NK-92 treated with Interleukin-12 subunit alpha and Interleukin-12 subunit beta, amount 100 ng/mL, for 24 hours (cell line): ENCODE measurements around the gene AKAP13.
"Not testable (repeated sequence)": the region's sequence is repeated elsewhere in the genome, so short reads cannot be mapped to it uniquely, and the experiment has no call there.

Source experiments
- DNase-seq: peaks from one replicate; lab custom pipeline; 2025; lab: John Stamatoyannopoulos, UW

The AKAP13 gene

GRCh38 chr15:85570336-85570735 is 189.9 kb downstream of the AKAP13 start:
- DNase-seq: no peak

GRCh38 chr15:85571780-85572179 is 191.4 kb downstream of the AKAP13 start:
- no peak for DNase-seq

GRCh38 chr15:85576392-85576791 is 196.0 kb downstream of the AKAP13 start:
- DNase-seq: no peak

DNA sequence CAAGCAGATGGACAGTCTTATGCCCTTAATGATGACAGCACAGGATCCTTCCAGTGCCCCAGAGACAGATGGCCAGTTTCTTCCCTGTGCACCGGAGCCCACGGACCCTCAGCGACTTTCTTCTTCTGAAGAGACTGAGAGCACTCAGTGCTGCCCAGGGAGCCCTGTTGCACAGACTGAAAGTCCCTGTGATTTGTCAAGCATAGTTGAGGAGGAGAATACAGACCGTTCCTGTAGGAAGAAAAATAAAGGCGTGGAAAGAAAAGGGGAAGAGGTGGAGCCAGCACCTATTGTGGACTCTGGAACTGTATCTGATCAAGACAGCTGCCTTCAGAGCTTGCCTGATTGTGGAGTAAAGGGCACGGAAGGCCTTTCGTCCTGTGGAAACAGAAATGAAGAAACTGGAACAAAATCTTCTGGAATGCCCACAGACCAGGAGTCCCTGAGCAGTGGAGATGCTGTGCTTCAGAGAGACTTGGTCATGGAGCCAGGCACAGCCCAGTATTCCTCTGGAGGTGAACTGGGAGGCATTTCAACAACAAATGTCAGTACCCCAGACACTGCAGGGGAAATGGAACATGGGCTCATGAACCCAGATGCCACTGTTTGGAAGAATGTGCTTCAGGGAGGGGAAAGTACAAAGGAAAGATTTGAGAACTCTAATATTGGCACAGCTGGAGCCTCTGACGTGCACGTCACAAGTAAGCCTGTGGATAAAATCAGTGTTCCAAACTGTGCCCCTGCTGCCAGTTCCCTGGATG is 198.7 kb downstream of the AKAP13 start:
- DNase-seq: no peak

DNA sequence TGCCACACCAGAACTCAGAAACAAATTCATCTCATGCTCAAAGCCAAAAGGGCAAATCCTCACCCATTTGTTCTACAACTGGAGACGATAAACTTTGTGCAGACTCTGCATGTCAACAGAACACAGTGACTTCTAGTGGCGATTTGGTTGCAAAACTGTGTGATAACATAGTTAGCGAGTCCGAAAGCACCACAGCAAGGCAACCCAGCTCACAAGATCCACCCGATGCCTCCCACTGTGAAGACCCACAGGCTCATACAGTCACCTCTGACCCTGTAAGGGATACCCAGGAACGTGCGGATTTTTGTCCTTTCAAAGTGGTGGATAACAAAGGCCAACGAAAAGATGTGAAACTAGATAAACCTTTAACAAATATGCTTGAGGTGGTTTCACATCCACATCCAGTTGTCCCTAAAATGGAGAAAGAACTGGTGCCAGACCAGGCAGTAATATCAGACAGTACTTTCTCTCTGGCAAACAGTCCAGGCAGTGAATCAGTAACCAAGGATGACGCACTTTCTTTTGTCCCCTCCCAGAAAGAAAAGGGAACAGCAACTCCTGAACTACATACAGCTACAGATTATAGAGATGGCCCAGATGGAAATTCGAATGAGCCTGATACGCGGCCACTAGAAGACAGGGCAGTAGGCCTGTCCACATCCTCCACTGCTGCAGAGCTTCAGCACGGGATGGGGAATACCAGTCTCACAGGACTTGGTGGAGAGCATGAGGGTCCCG is 199.7 kb downstream of the AKAP13 start:
- no peak for DNase-seq

- peak; percentile 71 for DNase-seq
These were observed 200.5 kb downstream of the AKAP13 start for GRCh38 chr15:85580879-85581278.

DNA sequence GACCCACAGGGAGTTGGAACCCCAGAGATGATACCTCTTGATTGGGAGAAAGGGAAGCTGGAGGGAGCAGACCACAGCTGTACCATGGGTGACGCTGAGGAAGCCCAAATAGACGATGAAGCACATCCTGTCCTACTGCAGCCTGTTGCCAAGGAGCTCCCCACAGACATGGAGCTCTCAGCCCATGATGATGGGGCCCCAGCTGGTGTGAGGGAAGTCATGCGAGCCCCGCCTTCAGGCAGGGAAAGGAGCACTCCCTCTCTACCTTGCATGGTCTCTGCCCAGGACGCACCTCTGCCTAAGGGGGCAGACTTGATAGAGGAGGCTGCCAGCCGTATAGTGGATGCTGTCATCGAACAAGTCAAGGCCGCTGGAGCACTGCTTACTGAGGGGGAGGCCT is 201.1 kb downstream of the AKAP13 start:
- peak; percentile 29 for DNase-seq

DNA sequence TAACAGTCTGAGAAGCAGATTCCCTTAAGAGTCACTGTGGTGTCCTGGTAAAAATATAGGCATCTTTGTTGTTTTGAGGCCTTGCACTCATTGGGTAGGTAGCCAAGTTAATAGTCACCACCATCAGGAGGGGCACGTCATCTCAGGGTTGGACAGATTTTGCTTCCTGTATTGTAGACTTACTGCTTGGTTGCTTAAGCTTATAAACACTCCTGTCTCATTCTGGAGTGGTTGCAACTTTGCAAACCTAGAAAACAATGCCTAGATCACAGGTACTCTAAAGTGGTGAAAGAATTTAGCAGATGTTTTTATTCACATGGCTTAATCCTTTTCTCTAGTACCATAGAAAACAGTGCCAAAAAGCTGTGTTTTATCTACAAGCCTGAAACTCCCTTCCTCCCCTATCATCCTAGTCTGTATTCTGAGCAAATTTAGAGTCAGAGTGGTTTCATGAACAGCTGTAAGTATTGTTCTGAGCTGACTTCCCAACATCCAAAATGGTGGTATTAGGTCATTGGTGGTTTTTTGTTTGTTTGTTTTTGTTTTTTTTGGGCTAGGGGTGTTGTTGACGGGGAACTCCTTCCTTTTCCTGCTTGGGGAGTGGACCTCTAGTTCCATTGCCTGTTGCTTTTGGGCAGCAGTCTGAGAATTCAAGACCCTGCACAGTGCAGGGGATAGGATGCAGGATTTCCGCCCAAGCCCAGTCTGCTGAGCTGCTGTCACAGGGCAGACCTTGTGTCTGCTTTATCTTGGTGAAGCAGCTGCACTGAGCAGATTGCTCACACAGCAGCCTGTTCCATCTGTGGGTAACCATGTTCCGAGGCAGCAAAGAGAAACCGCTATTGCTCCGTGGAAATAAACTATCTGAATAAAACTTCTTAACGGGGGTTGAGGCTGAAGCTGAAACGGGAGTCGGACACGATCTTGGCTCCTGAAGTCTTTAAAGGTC is 202.0 kb downstream of the AKAP13 start:
- DNase-seq: peak; percentile 65

GRCh38 chr15:85583442-85583841 is 203.0 kb downstream of the AKAP13 start:
- peak; percentile 19 for DNase-seq

GRCh38 chr15:85583923-85584390 is 203.6 kb downstream of the AKAP13 start:
- DNase-seq: peak; percentile 74

DNA sequence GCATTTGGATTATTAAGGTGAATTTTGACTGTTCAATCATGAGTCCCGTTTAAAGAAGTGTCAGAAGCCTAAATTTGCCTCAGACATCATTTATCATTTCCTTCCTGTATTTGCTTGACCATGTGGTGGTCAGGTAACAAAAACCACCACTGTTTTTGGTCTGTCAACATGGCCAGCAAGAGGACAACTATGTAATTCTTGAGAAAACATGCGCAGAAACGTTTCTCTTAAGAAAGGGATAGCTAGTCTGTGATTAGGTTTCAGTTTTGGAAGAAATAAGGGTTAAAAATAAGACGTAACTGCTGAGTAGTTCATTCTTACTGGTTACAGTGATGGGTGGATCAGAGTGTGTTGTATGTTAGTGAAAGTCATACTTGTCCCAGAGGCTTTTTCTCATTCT is 204.5 kb downstream of the AKAP13 start:
- no peak for DNase-seq

- DNase-seq: not testable (repeated sequence)
These were observed 205.8 kb downstream of the AKAP13 start for GRCh38 chr15:85586196-85586595.

DNA sequence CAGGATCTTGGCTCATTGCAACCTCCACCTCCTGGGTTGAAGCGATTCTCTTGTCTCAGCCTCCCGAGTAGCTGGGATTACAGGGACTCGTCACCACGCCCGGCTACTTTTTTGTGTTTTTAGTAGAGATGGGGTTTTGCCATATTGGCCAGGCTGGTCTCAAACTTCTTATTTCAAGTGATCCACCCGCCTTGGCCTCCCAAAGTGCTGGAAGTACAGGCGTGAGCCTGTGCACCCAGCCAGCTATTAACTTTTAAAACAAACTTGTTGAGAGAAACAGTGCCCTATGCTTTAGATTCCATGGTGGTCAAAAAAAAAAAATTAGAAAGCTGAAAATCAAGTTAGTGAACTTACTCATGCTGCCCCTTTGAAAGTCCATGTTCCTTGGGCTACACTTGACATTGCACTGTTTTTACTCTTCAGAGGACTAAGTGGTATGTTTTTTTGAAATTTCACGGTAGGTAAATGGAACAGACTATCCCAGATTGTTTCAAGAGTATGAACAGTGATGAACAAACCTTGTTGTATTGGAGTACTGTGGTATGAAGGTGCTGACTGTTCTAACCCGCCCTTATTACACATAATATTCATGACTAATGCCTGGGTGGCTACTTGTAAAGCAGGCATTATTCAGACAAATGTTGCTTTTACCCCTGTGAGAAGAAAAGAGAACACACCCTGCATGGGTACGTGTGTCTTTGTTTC is 207.5 kb downstream of the AKAP13 start:
- no peak for DNase-seq

- DNase-seq: no peak
These were observed 208.3 kb downstream of the AKAP13 start for GRCh38 chr15:85588677-85589076.

- DNase-seq: no peak
These were observed 209.4 kb downstream of the AKAP13 start for GRCh38 chr15:85589851-85590250.

GRCh38 chr15:85591622-85592021 is 211.2 kb downstream of the AKAP13 start:
- DNase-seq: no peak

DNA sequence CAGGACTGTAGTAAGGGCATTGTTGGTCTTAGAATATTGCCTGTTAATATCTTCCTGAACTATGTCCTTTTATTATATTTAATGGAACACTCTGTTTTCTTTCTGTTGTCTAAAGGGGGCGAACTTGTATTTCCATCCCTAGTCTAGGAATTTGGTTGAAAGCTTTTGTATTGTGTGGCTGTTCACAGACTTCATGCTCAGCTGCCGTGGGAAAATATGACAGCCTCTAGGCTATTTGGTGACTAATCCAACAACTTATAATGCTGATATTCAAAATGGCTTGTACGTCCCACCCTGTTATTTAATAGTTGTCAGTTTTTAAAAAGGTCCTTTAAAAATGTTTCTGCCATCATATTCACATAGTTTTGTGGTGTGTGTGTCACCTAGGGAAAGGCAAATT is 211.7 kb downstream of the AKAP13 start:
- no peak for DNase-seq

DNA sequence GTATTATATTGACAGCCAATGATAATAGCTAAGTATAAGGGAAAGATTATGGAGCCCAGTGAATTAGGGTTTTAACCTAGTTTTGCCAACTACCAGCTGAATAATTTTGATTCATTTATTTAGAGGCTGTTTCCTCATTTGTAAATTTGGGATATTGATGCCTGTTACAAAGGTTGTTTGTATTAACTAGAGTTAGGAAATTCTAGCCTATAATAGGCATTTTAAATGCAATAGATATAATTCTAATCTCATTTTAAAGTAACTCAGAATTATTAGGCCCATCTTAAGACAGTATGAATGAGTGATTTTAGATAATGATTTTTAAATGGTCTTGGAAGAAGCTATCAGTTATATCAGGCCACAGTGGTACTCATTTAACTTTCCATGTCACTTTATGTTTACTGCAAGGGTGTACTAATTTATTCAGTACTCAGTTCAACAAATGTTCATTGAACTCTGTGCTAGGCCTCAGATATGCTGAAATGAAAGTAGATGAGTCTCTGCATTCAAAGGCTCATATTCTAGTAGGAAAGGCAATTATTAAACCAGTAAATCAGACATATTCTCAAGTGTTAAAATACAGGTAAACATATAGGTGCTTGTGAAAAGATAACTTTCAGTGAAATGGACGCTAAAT is 213.5 kb downstream of the AKAP13 start:
- no peak for DNase-seq

DNA sequence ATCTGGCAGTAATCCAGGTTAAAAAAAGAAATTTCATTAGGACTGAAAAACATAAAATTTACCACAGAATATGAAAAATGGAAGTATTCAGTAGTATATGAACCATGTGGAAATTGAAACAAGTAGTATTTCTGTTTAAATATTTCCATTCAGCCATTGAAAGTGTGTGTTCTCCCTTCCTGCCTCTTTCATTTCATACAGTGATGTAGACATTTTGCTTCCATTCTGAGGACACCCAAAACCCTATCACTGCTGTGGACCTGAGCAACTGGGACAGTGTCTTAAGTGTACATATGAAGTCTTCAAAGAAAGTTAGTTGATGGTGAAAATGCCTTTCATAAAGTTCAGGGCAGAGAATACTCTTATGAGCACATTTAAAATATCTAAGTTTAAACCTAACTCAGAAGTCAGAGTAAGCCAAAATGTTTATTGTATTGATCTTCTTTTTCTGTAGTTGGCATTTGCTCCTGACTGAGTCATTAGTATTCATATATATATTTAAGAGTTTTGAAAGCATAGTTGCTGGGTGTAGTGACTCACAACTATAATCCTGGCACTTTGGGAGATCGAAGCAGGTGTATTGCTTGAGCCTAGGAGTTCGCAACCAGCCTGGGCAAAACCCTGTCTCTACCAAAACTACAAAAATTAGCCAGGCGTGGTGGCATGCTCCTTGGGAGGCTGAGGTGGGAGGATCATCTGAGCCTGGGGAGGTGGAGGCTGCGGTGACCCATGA is 215.6 kb downstream of the AKAP13 start:
- DNase-seq: no peak

- DNase-seq: no peak
These were observed 216.9 kb downstream of the AKAP13 start for GRCh38 chr15:85597155-85597815.
